Activated CD4-positive, alpha-beta T cell treated with anti-CD3 and anti-CD28 coated beads for 48 hours (primary cell): ENCODE results near the gene NOXA1.
A peak's percentile ranks its signal among the peaks of the same experiment; 100 is the strongest.
"Not testable (repeated sequence)": the region's sequence is repeated elsewhere in the genome, so short reads cannot be mapped to it uniquely, and the experiment has no call there.

Source experiments
- DNase-seq: peaks from one replicate; pipeline ENCODE4 v3.0.0-alpha.2; 2020

NOXA1 gene

GRCh38 chr9:137422604-137423513, at the start of gene NOXA1, which contains the start of gene EXD3:
TSS of gene NOXA1 (plus strand) at chr9:137423393. CDS start at chr9:137423530, 137 bp downstream.
TSS of gene EXD3 (minus strand) at chr9:137423162. CDS start at chr9:137395357, 27,805 bp downstream.
- peak; percentile 97 for DNase-seq

GRCh38 chr9:137373611-137373980, 49.6 kb upstream of the NOXA1 start:
- DNase-seq, result no peak

DNA sequence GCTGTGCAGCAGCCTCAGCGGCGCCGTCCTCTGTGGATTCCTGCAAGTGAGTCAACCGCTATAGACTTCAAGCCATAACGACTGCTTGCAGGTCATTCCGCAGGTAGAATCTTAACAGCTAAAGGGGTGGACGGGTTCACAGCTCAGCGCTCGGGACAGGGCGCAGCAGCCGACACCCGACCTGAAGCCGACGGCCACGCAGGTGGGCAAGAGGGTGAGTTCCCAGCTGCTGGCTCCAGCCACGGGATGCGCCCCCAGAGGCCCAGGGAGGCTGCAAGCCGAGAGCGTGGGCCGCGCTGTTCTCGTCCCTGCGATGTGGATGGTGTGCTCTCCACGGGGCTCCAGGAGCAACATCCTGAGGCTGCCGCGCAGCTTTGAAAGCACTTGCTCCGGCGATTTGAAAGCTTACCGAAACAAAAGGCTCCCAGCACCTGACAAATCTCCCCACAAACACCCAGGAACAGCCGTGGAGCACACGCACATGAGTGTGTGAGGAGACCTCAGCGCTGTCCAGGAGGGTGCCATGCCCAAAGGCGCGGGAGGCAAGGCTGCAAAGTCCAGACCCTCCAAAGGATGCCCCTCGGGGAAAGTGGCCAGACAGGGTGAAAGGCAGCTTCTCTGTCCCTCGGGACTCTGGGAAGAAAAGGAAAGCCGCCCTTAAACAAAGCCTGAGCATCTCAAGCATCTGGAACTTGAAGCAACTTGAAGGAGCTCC, 48.9 kb upstream of the NOXA1 start:
- no peak for DNase-seq

DNA sequence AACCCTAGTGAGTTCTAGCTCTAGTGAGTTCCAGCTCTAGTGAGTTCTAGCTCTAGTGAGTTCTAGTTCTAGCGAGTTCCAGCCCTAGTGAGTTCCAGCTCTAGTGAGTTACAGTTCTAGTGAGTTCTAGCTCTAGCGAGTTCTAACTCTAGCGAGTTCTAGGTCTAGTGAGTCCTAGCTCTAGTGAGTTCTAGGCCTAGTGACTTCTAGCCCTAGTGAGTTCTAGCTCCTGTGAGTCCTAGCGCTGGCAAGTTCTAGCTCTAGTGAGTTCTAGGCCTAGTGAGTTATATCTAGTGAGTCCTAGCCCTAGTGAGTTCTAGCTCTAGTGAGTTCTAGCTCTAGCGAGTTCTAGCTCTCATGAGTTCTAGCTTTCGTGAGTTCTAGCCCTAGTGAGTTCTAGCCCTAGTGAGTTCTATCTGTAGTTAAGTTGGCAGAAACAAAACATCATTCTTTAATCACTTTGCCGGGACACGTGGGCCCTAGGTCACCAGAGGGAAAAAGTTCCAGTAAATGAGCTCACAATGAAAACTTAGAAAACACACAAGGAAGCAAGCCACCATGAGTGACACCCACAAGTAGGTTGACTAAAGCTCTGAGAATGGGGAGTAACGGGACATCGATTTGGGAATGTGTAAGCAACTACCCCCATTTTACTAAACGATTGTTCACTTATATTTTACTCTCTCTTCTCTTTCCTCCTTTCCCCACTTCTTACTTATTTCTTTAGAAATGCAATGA, 47.7 kb upstream of the NOXA1 start:
- DNase-seq, result no peak

GRCh38 chr9:137376386-137376785, 46.8 kb upstream of the NOXA1 start:
- DNase-seq, result no peak

DNA sequence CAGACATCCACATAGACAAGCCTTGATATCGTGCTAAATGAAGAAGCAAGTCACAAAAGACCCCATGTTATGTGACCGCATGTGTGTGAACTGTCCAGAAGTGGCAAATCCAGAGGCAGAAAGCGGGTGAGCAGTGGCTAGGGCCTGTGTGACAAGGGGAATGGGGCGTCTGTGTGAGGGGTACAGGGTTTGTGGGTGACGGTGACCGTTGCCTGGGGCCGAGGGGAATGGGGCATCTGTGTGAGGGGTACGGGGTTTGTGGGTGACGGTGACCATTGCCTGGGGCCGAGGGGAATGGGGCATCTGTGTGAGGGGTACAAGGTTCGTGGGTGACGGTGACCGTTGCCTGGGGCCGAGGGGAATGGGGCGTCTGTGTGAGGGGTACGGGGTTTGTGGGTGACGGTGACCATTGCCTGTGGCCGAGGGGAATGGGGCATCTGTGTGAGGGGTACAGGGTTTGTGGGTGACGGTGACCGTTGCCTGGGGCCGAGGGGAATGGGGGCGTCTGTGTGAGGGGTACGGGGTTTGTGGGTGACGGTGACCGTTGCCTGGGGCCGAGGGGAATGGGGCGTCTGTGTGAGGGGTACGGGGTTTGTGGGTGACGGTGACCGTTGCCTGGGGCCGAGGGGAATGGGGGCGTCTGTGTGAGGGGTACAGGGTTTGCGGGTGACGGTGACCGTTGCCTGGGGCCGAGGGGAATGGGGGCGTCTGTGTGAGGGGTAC, 44.3 kb upstream of the NOXA1 start:
- not testable (repeated sequence) for DNase-seq

- no peak for DNase-seq
These were observed 43.4 kb upstream of the NOXA1 start for GRCh38 chr9:137379761-137380161.

DNA sequence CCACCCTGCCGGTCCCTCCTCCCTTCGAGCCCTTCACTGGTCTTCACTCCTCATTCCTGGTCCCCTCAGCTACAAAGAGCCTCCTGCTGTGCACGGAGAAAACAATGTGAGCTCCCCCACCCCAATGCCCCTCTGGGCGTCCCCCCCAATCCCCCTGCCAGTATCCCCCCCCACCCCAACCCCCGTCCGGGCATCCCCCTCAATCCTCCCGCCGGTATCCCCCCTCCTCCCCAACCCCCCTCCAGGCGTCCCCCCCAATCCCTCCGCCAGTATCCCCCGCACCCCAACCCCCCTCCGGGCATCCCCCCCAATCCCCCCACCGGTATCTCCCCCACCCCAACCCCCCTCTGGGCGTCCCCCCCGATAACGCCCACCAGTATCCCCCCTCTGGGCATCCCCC, 43.0 kb upstream of the NOXA1 start:
- no peak for DNase-seq

DNA sequence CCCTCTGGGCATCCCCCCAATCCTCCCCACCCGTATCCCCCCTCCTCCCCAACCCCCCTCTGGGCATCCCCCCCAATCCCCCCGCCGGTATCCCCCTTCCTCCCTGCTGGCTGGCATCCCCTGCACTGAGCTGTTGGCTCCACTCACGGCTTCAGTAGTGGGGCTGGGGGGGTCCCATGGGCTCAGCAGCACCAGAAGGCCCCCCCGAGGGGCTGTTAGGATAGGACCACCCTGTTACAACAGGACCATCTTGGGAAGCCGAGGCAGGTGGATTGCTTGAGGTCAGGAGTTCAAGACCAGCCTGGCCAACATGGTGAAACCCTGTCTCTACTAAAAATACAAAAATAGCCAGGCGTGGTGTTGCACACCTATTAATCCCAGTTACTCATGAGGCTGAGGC, 42.6 kb upstream of the NOXA1 start:
- DNase-seq, result no peak

DNA sequence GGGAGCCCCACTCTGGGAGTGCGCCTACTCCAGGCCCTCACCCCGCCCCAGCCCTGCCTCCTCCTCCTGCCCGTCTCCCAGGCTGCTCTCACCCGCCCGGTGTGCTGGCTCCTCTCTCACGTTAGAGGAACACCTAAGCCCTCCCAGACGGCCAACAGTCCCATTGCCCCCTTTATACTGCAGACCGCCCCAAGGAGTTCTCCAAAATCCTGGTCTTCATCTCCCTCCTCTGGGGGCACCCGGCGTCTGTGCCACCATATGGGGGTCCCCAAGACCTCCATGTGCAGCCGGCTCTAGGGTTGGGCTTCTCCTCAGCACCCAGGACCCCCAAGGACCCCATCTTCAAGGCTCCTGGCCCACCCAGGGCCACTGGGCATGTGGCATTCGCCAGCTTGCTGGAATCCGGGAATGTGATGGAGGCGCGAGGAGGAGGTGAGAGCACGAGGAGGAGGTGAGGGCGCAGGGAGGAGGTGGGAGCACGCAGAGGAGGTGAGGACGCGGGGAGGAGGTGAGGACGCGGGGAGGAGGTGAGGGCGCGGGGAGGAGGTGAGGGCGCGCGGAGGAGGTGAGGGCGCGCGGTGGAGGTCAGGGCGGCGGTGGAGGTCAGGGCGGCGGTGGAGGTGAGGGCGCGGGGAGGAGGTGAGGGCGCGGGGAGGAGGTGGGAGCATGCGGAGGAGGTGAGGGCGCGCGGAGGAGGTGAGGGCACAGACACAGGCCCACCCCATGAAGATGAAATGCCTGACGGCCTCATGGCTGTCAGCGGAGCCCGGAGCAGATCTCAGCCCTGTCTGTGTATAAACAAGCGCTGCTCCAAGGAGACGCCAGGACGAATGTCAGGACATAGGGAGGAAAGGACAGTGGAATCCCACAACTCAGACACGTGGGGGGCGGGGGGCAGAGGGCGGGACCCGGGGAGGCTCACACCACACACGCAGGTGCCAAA, 41.4 kb upstream of the NOXA1 start:
- no peak for DNase-seq

- no peak for DNase-seq
These were observed 40.6 kb upstream of the NOXA1 start for GRCh38 chr9:137382444-137383080.

- no peak for DNase-seq
These were observed 40.0 kb upstream of the NOXA1 start for GRCh38 chr9:137383081-137383783.

DNA sequence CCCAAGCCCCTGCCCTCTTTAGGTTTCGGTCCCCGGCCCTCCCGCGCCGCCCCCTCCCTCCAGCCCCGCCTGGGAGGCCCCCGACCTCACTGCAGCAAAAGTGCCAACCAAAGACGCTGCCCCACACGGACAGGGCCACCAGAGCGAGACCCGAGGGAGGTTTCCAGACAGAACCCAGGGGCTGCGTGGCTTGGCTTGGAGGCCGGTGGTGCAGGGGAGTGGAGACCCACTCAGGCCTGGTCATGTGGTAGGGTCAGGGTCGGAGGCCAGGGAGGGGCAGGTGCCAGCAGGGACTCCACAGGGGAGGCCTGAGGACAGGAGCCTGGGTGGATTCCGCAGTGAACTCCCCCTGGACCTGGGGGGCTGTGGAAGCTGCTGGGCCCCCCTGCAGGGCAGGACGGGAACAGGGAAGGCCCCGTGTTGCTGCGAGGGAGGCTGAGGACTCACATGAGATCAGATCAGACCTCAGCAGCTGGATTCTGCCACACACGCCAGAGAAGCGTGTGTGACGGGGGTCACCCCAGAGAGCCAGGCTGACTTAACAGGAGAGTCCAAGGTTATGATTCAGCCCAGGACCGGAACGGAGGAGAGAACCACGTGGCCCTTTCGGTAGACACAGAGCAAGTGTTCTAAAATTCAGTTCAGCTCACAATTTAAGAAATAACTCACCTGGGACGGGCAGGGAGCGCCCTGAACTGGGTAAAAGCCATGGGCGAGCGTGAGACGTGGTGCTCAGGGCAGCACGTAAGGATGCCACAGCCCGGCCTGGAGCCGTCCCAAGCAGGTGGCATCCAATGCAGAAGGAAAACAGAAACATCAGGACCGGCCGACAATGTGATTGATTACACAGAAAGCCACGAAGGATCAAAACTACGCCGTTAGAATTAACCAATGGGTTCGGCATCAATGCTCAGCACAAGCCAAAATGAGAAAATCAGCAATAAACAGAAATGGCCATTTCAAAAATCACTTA, 39.1 kb upstream of the NOXA1 start:
- DNase-seq, result no peak

DNA sequence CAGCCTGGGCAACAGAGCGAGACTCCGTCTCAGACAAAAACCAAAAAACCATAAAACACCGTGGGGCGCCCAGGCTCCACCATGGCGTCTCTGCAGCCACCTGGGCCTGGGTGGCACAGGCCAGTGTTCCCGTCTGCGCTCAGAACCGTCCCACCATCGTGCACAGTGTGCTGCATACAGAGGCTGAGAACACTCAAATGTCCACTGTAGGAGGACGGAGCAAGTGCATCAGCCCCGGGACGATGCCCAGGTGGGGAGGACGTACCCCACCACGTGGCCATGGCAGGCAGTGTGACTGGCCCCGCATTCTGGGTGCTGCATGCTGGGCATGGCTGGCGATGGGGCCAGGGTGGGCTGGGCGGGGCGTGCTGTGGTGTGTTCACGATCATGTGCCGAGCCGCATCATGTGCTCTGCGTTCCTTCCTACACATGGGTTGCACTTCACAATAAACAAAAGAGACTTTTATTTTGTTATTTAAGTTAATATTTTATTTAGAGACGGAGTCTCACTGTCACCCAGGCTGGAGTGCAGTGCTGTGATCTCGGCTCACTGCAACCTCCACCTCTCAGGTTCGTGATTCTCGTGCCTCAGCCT, 38.0 kb upstream of the NOXA1 start:
- DNase-seq, result no peak

GRCh38 chr9:137386507-137387113, 36.6 kb upstream of the NOXA1 start:
- DNase-seq, result not testable (repeated sequence)

DNA sequence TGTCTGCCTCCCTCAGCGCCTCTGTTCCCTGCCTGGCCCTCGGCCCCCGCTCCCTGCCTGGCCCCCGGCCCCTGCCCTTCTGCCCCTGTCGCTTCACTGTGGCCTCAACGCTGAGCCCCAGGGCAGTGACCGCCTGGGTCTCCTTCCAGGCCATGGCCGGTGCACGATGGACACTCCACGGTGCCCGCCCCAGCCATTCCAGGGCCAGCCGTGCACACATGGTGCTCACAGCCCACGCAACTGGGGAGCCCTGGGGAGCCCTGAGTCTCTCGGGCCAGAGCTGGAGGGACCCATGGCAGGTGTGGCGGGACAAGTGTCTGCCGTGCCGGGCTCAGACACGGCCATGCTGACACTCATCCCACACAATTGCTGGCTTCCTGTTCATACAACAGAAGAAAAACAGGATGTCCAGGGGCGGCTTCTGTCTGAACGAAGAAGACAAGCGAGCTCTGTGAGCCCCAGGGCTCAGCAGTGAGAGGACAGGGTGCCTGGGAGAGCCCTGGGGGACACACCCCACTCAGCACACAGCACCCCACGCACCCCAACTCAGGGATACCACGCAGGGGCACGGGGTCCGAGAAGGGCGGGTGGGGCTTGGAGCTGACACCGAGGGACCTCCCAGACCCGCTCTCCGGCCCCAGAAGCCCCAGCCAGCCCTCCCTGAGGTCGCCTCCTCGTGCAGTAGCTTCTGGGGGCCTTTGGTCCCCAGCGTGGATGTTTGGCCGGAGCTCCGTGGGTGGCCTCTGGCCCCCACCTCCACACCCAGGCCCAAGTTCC, 35.9 kb upstream of the NOXA1 start:
- peak; percentile 47 for DNase-seq

GRCh38 chr9:137387891-137388560, 35.2 kb upstream of the NOXA1 start:
- DNase-seq, result no peak
